ENCODE measurements around the gene LEKR1. TPM values are rescaled to one million over a fixed set of nuclear protein-coding genes. Genes with fewer than 3 reads are reported as not detected.

LEKR1 gene
- total and polyA plus RNA-seq, 2 donors (not counting 1 experiment from before 2014, with no cell fraction given), result 0.94 to 4.7 TPM

DNA sequence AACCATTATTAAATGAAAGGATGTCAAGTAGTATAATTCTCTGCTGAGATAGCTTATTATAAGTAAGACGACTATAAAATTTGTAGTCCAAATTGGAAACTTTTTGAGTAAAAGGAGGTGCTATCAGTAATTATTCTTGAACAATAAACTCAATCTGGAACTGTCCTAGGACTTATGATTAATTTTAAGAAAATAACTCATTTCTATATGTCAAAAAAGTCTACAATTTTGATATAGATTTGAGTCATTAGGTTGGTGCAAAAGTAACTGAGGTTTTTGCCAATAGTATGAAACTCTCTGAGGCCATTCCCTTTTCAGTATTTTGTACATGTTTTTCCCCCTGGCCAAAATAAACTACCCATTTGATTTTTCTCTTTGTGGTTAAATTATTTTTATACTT lies 41.0 kb downstream of the LEKR1 start:
- CTCF ChIA-PET, result no interaction called here
- Histone ChIP-seq H3K27ac (ENCODE audit: low read length in 2 of 2) (no peak overlapping the region), H3K4me1 (ENCODE audit: control insufficient read depth in 2 of 2, insufficient read depth in 2 of 2, low read length in 2 of 2) (no peaks in the 10 kb centered on the region), H3K27me3 (replicated peaks in 1 of 4; ENCODE audit: control extremely low read depth in 1 of 4, control insufficient read depth in 3 of 4, insufficient read depth in 4 of 4, low read length in 3 of 4) (no peaks in the 10 kb centered on the region), H3K4me2 (replicated peaks; ENCODE audit: low read depth, low read length, poor library complexity, severe bottlenecking) (no peak overlapping the region), H3K9ac (ENCODE audit: low read length) (no peak overlapping the region), H2AFZ (ENCODE audit: insufficient read depth, low read depth, low read length, poor library complexity, severe bottlenecking) (no peak overlapping the region), H3K4me3 (ENCODE audit: control extremely low read depth in 1 of 5, extremely low read depth in 1 of 5, insufficient read depth in 1 of 5, low read depth in 2 of 5, low read length in 4 of 5) (no peak overlapping the region), H3K79me2 (ENCODE audit: control insufficient read depth, insufficient read depth, low read length) (no peaks in the 10 kb centered on the region), H3K36me3 (replicated peaks in 1 of 2; ENCODE audit: control extremely low read depth in 1 of 2, control insufficient read depth in 1 of 2, extremely low read depth in 1 of 2, insufficient read depth in 2 of 2, low read length in 1 of 2) (no peaks in the 10 kb centered on the region), H4K20me1 (ENCODE audit: control insufficient read depth, insufficient read depth, low read length, poor library complexity, severe bottlenecking) (no peaks in the 10 kb centered on the region), H3K9me3 (ENCODE audit: control extremely low read depth in 1 of 3, control insufficient read depth in 2 of 3, insufficient read depth in 1 of 3, low read length in 2 of 3) (peaks cover 0 to 2% (median under 1%) of the 10 kb centered on the region in 3 donors)
- Mint-ChIP-seq H3K4me3 (no peak overlapping the region), H3K4me1 (no peaks in the 10 kb centered on the region), H3K27me3 (no peaks in the 10 kb centered on the region), H3K9me3 (ENCODE audit: insufficient read depth) (no peaks in the 10 kb centered on the region), H3K27ac (no peak overlapping the region)
- intact Hi-C loops (cut with micrococcal nuclease), result loop anchor here (10.0 kb wide), 1 partner anchor 48 kb away; no protein-coding TSS in a partner anchor
- POLR2A ChIA-PET, result no interaction called here
- no peak for DNase-seq
- TF ChIP-seq EZH2 (IDR thresholded peaks at IDR 0.05; ENCODE audit: borderline replicate concordance, insufficient read depth, low read depth, low read length, poor library complexity, severe bottlenecking) (no peak), CTCF (IDR thresholded peaks at IDR 0.05) (no peak)
- no CpG with 5 or more reads among the region's 1 CpG for WGBS (ENCODE audit: insufficient coverage)
- no peak for ATAC-seq (ENCODE audit: low read depth)

DNA sequence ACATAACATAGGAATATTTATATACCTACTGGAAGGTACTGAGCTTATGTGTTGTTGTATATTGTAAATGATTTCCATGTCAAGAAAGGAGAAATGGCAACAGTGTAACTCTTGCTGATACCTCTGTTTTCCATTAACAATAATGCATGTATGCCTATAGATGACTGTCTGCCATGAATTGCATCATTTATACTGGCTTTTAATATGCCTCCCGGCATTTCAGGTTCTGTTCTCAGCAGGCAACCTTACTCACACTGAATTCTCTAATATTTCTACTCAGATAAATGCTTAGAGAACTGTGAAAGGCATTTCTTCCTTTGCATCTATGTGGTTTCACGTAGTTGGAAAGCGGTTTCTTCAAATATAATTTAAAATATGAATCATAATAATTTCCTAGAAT lies 41.8 kb downstream of the LEKR1 start:
- H3K9ac ChIP-seq (ENCODE audit: low read length), result no peak overlapping the region
- no peak overlapping the region for H3K4me3 ChIP-seq (ENCODE audit: control extremely low read depth in 1 of 5, extremely low read depth in 1 of 5, insufficient read depth in 1 of 5, low read depth in 2 of 5, low read length in 4 of 5)
- no peak for TF ChIP-seq EZH2 (IDR thresholded peaks at IDR 0.05; ENCODE audit: borderline replicate concordance, insufficient read depth, low read depth, low read length, poor library complexity, severe bottlenecking)
- TF ChIP-seq CTCF (IDR thresholded peaks at IDR 0.05), result no peak
- H3K27me3 ChIP-seq (replicated peaks in 1 of 4; ENCODE audit: control extremely low read depth in 1 of 4, control insufficient read depth in 3 of 4, insufficient read depth in 4 of 4, low read length in 3 of 4), result no peaks in the 10 kb centered on the region
- intact Hi-C loops (cut with micrococcal nuclease), result loop anchor here (10.0 kb wide), 1 partner anchor 47 kb away; no protein-coding TSS in a partner anchor
- no peak for ATAC-seq (ENCODE audit: low read depth)
- CTCF ChIA-PET, result no interaction called here
- Mint-ChIP-seq H3K9me3 (ENCODE audit: insufficient read depth) (peaks cover 2% of the 10 kb centered on the region), H3K4me3 (no peak overlapping the region), H3K27me3 (no peaks in the 10 kb centered on the region), H3K27ac (no peak overlapping the region), H3K4me1 (no peaks in the 10 kb centered on the region)
- peaks cover 0 to 5% (median 3%) of the 10 kb centered on the region in 3 donors for H3K9me3 ChIP-seq (ENCODE audit: control extremely low read depth in 1 of 3, control insufficient read depth in 2 of 3, insufficient read depth in 1 of 3, low read length in 2 of 3)
- H3K36me3 ChIP-seq (replicated peaks in 1 of 2; ENCODE audit: control extremely low read depth in 1 of 2, control insufficient read depth in 1 of 2, extremely low read depth in 1 of 2, insufficient read depth in 2 of 2, low read length in 1 of 2), result no peaks in the 10 kb centered on the region
- no peaks in the 10 kb centered on the region for H3K4me1 ChIP-seq (ENCODE audit: control insufficient read depth in 2 of 2, insufficient read depth in 2 of 2, low read length in 2 of 2)
- H2AFZ ChIP-seq (ENCODE audit: insufficient read depth, low read depth, low read length, poor library complexity, severe bottlenecking), result no peak overlapping the region
- H3K79me2 ChIP-seq (ENCODE audit: control insufficient read depth, insufficient read depth, low read length), result no peaks in the 10 kb centered on the region
- no peak for DNase-seq
- no peaks in the 10 kb centered on the region for H4K20me1 ChIP-seq (ENCODE audit: control insufficient read depth, insufficient read depth, low read length, poor library complexity, severe bottlenecking)
- no CpG with 5 or more reads among the region's 3 CpGs for WGBS (ENCODE audit: insufficient coverage)
- POLR2A ChIA-PET, result no interaction called here
- H3K4me2 ChIP-seq (replicated peaks; ENCODE audit: low read depth, low read length, poor library complexity, severe bottlenecking), result no peak overlapping the region
- H3K27ac ChIP-seq (ENCODE audit: low read length in 2 of 2), result no peak overlapping the region
